RWPE2 (cell line): ENCODE measurements around the gene WDFY2.

Experiments used
- ATAC-seq: fragments of 200-7000 bp; cut with Tn5 transposase; 3 replicates; pipeline ENCODE4 v1.9.1; 2021; ENCODE audit warnings: low read depth
- DNase-seq: peaks from one replicate; pipeline ENCODE4 v3.0.0-alpha.2; 2020; ENCODE audit warnings: low spot score
- H3K27ac ChIP-seq: fragments of 450-650 bp; 2 replicates; pipeline ENCODE4 v1.5.1; 2017; ENCODE audit warnings: mild to moderate bottlenecking; ENCODE audit not compliant: poor library complexity, severe bottlenecking
- H3K27me3 ChIP-seq: fragments of 250-450 bp; sonication (Bioruptor Pico); 2 replicates; pipeline ENCODE4 v1.5.1; 2021; ENCODE audit warnings: mild to moderate bottlenecking, moderate library complexity; ENCODE audit not compliant: insufficient read depth, poor library complexity, severe bottlenecking
- H3K36me3 ChIP-seq: fragments of 250-450 bp; sonication (Bioruptor Pico); 2 replicates; pipeline ENCODE4 v1.5.1; 2020; ENCODE audit warnings: low read depth, mild to moderate bottlenecking, moderate library complexity
- H3K4me1 ChIP-seq: fragments of 250-450 bp; sonication (Bioruptor Pico); 2 replicates; pipeline ENCODE4 v1.5.1; 2021; ENCODE audit warnings: mild to moderate bottlenecking, moderate library complexity; ENCODE audit not compliant: insufficient read depth, poor library complexity, severe bottlenecking
- H3K4me3 ChIP-seq: fragments of 250-450 bp; sonication (Bioruptor Pico); 2 replicates; pipeline ENCODE4 v1.5.1; 2021; ENCODE audit warnings: mild to moderate bottlenecking, moderate library complexity; ENCODE audit not compliant: severe bottlenecking
- H3K9me3 ChIP-seq: fragments of 250-450 bp; sonication (Bioruptor Pico); 2 replicates; pipeline ENCODE4 v1.5.1; 2021; ENCODE audit warnings: mild to moderate bottlenecking, moderate library complexity; ENCODE audit not compliant: severe bottlenecking
- CTCF ChIP-seq: fragments of 450-650 bp; IDR thresholded peaks from one replicate; pipeline ENCODE4 v1.5.1; 2017; ENCODE audit warnings: mild to moderate bottlenecking, moderate library complexity; ENCODE audit not compliant: poor library complexity, severe bottlenecking

The WDFY2 gene

GRCh38 chr13:51773515-51773914 is 189.3 kb downstream of the WDFY2 start:
- Histone ChIP-seq H3K4me3 (no peak overlapping the region), H3K27me3 (no peaks in the 10 kb centered on the region), H3K27ac (no peak overlapping the region), H3K36me3 (no peaks in the 10 kb centered on the region), H3K4me1 (no peaks in the 10 kb centered on the region), H3K9me3 (no peaks in the 10 kb centered on the region)
- TF ChIP-seq CTCF, result no peak
- DNase-seq, result no peak
- ATAC-seq, result no peak

DNA sequence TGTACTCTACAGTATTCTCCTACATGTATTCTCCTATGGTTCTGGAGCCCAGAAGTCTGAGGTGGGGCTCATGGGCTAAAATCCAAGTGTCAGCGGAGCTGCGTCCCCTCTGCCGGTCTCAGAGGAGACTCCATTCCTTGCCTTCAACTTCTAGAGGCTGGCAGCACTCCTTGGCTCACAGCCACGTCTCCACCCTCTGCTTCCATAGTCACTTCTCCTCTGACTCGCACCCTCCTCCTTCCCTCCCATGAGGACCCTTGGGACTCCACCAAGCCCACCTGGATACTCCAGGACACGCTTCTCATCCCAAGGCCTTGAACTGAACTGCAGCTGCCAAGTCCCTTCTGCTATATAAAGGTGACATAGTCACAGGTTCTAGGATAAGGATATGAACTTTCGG is 191.9 kb downstream of the WDFY2 start:
- ATAC-seq (no peak), DNase-seq (no peak)
- no peaks in the 10 kb centered on the region for H3K4me1 ChIP-seq
- H3K9me3 ChIP-seq, result no peaks in the 10 kb centered on the region
- H3K36me3 ChIP-seq, result no peaks in the 10 kb centered on the region
- no peak overlapping the region for H3K4me3 ChIP-seq
- H3K27me3 ChIP-seq, result no peaks in the 10 kb centered on the region
- no peak for TF ChIP-seq CTCF
- no peak overlapping the region for H3K27ac ChIP-seq

DNA sequence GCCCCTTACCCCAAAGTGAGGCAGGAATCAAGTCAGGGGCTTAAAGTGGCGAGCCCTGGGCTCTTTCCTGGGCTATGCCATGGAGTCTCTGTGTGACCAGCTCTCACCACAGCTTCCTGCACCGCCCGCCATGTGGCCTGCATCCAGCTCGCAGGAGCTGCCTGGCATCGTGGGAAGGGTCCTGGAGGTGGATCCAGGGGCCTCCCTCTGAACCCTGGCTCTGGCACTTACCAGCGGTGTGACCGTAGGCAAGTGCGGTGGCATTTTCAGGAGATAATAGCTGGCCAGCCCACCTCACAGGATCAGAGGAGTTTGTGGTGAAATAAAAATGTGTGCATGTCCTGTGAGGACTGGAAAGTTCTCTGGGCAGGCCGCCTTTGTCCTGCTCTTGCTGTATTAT is 193.7 kb downstream of the WDFY2 start:
- Histone ChIP-seq H3K27me3 (no peaks in the 10 kb centered on the region), H3K27ac (no peak overlapping the region), H3K9me3 (no peaks in the 10 kb centered on the region), H3K4me3 (no peak overlapping the region), H3K36me3 (no peaks in the 10 kb centered on the region), H3K4me1 (no peaks in the 10 kb centered on the region)
- ATAC-seq (no peak), DNase-seq (no peak)
- TF ChIP-seq CTCF, result no peak

GRCh38 chr13:51778392-51778791 is 194.1 kb downstream of the WDFY2 start:
- H3K4me3 ChIP-seq, result no peak overlapping the region
- H3K36me3 ChIP-seq, result no peaks in the 10 kb centered on the region
- no peaks in the 10 kb centered on the region for H3K27me3 ChIP-seq
- no peak for TF ChIP-seq CTCF
- DNase-seq (no peak), ATAC-seq (no peak)
- no peaks in the 10 kb centered on the region for H3K4me1 ChIP-seq
- no peak overlapping the region for H3K27ac ChIP-seq
- no peaks in the 10 kb centered on the region for H3K9me3 ChIP-seq

- DNase-seq, result no peak
- ATAC-seq, result no peak
- H3K27ac ChIP-seq, result no peak overlapping the region
- no peaks in the 10 kb centered on the region for H3K4me1 ChIP-seq
- no peaks in the 10 kb centered on the region for H3K36me3 ChIP-seq
- H3K27me3 ChIP-seq, result no peaks in the 10 kb centered on the region
- no peaks in the 10 kb centered on the region for H3K9me3 ChIP-seq
- H3K4me3 ChIP-seq, result no peak overlapping the region
- no peak for TF ChIP-seq CTCF
Observed at GRCh38 chr13:51780099-51780498, 195.8 kb downstream of the WDFY2 start.
